K562 (cell line): ENCODE results near the gene TIMP3. TPM values are rescaled to one million over a fixed set of nuclear protein-coding genes. Genes with fewer than 3 reads are reported as not detected.

ENCODE experiments used
- CHD7 ChIP-seq: fragments of 200-600 bp; sonication (generic); IDR thresholded peaks from one replicate; pipeline ENCODE4 v1.6.1; 2012; ENCODE audit warnings: mild to moderate bottlenecking, low read depth, low read length, inconsistent platforms
- DDX20 ChIP-seq: fragments of 450-650 bp; IDR thresholded peaks from 2 replicates; pipeline ENCODE4 v1.6.1; 2016; ENCODE audit warnings: missing genetic modification characterization, low read depth, mild to moderate bottlenecking, missing compliant biosample characterization, moderate library complexity
- MEF2A ChIP-seq: IDR thresholded peaks from 2 replicates; pipeline ENCODE4 v1.6.1; 2011; ENCODE audit warnings: low read depth, mild to moderate bottlenecking, low read length, moderate library complexity; ENCODE audit not compliant: control insufficient read depth
- XRCC3 ChIP-seq: fragments of 450-650 bp; IDR thresholded peaks from 2 replicates; pipeline ENCODE4 v1.6.1; 2017; ENCODE audit warnings: mild to moderate bottlenecking, moderate library complexity
- polyA plus RNA-seq, 8 experiments: library from polyadenylated mRNA; depleted of rRNA in 4 of 8; stranded (reverse) in 5 of 8; unstranded in 3 of 8; fragments of >200 nt; fragmentation: Nextera tagmentation in 2 of 8; fragmentation: Illumina TruSeq in 1 of 8; extraction: Ambion mirVana in 2 of 8; extraction: Trizol in 1 of 8; gene quantifications; 2 replicates each; pipeline versions ENCODE4 v1.2.1 to v1.2.3, GENCODE V29; 2011 to 2014; ENCODE audit warnings: inconsistent platforms in 1 of 8, missing spikeins in 1 of 8
- total RNA-seq, 7 experiments: library from RNA; depleted of rRNA in 6 of 7; stranded (reverse); fragments of >200 nt in 6 of 7; fragmentation: Illumina TruSeq in 2 of 7; extraction: Trizol in 2 of 7; gene quantifications; 2 replicates each; pipeline versions ENCODE4 v1.2.1 to v1.2.3, GENCODE V29; 2011 to 2021; ENCODE audit warnings: low replicate concordance in 1 of 7
- TF ChIP-seq, protein P1 (sequence below): fragments of 250-450 bp; sonication (Bioruptor Pico); IDR thresholded peaks from 2 replicates; pipeline ENCODE4 v1.8.0; 2021; ENCODE audit warnings: moderate library complexity, mild to moderate bottlenecking, inconsistent platforms
- TF ChIP-seq, protein P2 (sequence below), 2 experiments: IDR thresholded peaks; 2 replicates each; pipeline ENCODE4 v1.6.1; 2011; ENCODE audit warnings: borderline replicate concordance in 1 of 2, control low read depth in 1 of 2, low read depth in 1 of 2, low read length in 1 of 2, mild to moderate bottlenecking in 1 of 2, mixed read lengths in 1 of 2, moderate library complexity in 1 of 2; ENCODE audit not compliant: insufficient read depth in 1 of 2, insufficient read length in 1 of 2, poor library complexity in 1 of 2, severe bottlenecking in 1 of 2; ENCODE audit errors: extremely low read depth in 1 of 2
- TF ChIP-seq, protein P3 (sequence below): sonication (generic); formaldehyde crosslinking; IDR thresholded peaks from 2 replicates; pipeline ENCODE4 v1.8.1; 2023; ENCODE audit warnings: missing genetic modification reagents, mild to moderate bottlenecking, borderline replicate concordance

Gene TIMP3
- total and polyA plus RNA-seq, 9 of the 15 experiments (the other 6 are each of a cell fraction or from before 2014, with no cell fraction given), result 0.07 to 0.73 (median 0.18) TPM

GRCh38 chr22:32839831-32840584 lies 38.5 kb downstream of the TIMP3 start (continued):
- no peak for TF ChIP-seq CHD7
- TF ChIP-seq, protein P1, sequence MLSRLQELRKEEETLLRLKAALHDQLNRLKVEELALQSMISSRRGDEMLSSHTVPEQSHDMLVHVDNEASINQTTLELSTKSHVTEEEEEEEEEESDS (CRISPR knock-in tag), result no peak
- TF ChIP-seq MEF2A, result no peak
- TF ChIP-seq XRCC3, result no peak
- TF ChIP-seq, protein P2, sequence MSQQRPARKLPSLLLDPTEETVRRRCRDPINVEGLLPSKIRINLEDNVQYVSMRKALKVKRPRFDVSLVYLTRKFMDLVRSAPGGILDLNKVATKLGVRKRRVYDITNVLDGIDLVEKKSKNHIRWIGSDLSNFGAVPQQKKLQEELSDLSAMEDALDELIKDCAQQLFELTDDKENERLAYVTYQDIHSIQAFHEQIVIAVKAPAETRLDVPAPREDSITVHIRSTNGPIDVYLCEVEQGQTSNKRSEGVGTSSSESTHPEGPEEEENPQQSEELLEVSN (IDR thresholded peaks at IDR 0.05; ENCODE audit: borderline replicate concordance in 1 of 2, extremely low read depth in 1 of 2, insufficient read depth in 1 of 2, insufficient read length in 1 of 2, low read depth in 1 of 2, low read length in 1 of 2, poor library complexity in 1 of 2, severe bottlenecking in 1 of 2), result no peak
- TF ChIP-seq DDX20 (tag), result no peak
- TF ChIP-seq, protein P3, sequence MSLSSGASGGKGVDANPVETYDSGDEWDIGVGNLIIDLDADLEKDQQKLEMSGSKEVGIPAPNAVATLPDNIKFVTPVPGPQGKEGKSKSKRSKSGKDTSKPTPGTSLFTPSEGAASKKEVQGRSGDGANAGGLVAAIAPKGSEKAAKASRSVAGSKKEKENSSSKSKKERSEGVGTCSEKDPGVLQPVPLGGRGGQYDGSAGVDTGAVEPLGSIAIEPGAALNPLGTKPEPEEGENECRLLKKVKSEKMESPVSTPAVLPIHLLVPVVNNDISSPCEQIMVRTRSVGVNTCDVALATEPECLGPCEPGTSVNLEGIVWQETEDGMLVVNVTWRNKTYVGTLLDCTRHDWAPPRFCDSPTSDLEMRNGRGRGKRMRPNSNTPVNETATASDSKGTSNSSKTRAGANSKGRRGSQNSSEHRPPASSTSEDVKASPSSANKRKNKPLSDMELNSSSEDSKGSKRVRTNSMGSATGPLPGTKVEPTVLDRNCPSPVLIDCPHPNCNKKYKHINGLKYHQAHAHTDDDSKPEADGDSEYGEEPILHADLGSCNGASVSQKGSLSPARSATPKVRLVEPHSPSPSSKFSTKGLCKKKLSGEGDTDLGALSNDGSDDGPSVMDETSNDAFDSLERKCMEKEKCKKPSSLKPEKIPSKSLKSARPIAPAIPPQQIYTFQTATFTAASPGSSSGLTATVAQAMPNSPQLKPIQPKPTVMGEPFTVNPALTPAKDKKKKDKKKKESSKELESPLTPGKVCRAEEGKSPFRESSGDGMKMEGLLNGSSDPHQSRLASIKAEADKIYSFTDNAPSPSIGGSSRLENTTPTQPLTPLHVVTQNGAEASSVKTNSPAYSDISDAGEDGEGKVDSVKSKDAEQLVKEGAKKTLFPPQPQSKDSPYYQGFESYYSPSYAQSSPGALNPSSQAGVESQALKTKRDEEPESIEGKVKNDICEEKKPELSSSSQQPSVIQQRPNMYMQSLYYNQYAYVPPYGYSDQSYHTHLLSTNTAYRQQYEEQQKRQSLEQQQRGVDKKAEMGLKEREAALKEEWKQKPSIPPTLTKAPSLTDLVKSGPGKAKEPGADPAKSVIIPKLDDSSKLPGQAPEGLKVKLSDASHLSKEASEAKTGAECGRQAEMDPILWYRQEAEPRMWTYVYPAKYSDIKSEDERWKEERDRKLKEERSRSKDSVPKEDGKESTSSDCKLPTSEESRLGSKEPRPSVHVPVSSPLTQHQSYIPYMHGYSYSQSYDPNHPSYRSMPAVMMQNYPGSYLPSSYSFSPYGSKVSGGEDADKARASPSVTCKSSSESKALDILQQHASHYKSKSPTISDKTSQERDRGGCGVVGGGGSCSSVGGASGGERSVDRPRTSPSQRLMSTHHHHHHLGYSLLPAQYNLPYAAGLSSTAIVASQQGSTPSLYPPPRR, result no peak
